IMR-90 (cell line): Measurements from ENCODE around the gene WDR81. TPM values are rescaled to one million over a fixed set of nuclear protein-coding genes. Genes with fewer than 3 reads are reported as not detected.
"Not testable (repeated sequence)": the region's sequence is repeated elsewhere in the genome, so short reads cannot be mapped to it uniquely, and the experiment has no call there.

Experiments used
- ATAC-seq: fragments of 200-7000 bp; cut with Tn5 transposase; 2 replicates; pipeline ENCODE4 v1.9.1; 2020; ENCODE audit warnings: low read depth, mild to moderate bottlenecking, moderate library complexity
- BruUV-seq: library from RNA; stranded (reverse); fragments of 400-500 nt; replicated peaks from 2 replicates; lab custom pipeline; 2021; lab: Mats Ljungman, UMichigan
- CTCF ChIA-PET: fragments of 300-600 bp; formaldehyde crosslinking; extraction: SDS; loops from one replicate; lab custom pipeline; 2021; ENCODE audit warnings: antibody characterized with exemption; lab: Yijun Ruan, JAX
- POLR2A ChIA-PET: fragments of 300-600 bp; sonication (Branson Sonifier 250); formaldehyde crosslinking; loops from one replicate; lab custom pipeline; 2022; ENCODE audit warnings: antibody characterized with exemption; ENCODE audit not compliant: unreplicated experiment; lab: Charles Lee
- DNase-seq: peaks from one replicate; pipeline ENCODE4 v3.0.0; 2013
- H2AFZ ChIP-seq: replicated peaks from 2 replicates; pipeline ENCODE3; 2013; ENCODE audit warnings: low read length, mild to moderate bottlenecking; ENCODE audit not compliant: poor library complexity
- H2AK5ac ChIP-seq: 2 replicates; pipeline ENCODE4 v1.6.1; 2013; ENCODE audit warnings: low read depth, low read length, inconsistent platforms
- H2AK9ac ChIP-seq: replicated peaks from 2 replicates; pipeline ENCODE3; 2013; ENCODE audit warnings: mild to moderate bottlenecking, low read depth, low read length, moderate library complexity; ENCODE audit not compliant: poor library complexity
- H2BK120ac ChIP-seq: 2 replicates; pipeline ENCODE4 v1.6.1; 2013; ENCODE audit warnings: low read depth, low read length, inconsistent platforms
- H2BK15ac ChIP-seq: 3 replicates; pipeline ENCODE4 v1.6.1; 2013; ENCODE audit warnings: low read depth, low read length, inconsistent platforms
- H2BK20ac ChIP-seq: 2 replicates; pipeline ENCODE4 v1.6.1; 2013; ENCODE audit warnings: low read depth, mild to moderate bottlenecking, inconsistent platforms, low read length, moderate library complexity
- H2BK5ac ChIP-seq: 2 replicates; pipeline ENCODE4 v1.6.1; 2013; ENCODE audit warnings: mild to moderate bottlenecking, low read depth, low read length, inconsistent platforms; ENCODE audit not compliant: poor library complexity, severe bottlenecking
- H3K14ac ChIP-seq: replicated peaks from 2 replicates; pipeline ENCODE4 v1.6.1; 2013; ENCODE audit warnings: low read depth, low read length, inconsistent platforms
- H3K18ac ChIP-seq: 2 replicates; pipeline ENCODE4 v1.6.1; 2013; ENCODE audit warnings: low read depth, low read length, control low read depth
- H3K23ac ChIP-seq: 2 replicates; pipeline ENCODE4 v1.6.1; 2013; ENCODE audit warnings: low read depth, low read length, inconsistent platforms
- H3K27ac ChIP-seq: 2 replicates; pipeline ENCODE4 v1.5.1; 2013; ENCODE audit warnings: mild to moderate bottlenecking, control low read depth, low read length; ENCODE audit not compliant: insufficient read depth
- H3K27me3 ChIP-seq: 2 replicates; pipeline ENCODE4 v1.6.1; 2013; ENCODE audit warnings: low read length; ENCODE audit not compliant: control insufficient read depth, insufficient read depth
- H3K36me3 ChIP-seq: 2 replicates; pipeline ENCODE4 v1.6.1; 2013; ENCODE audit warnings: low read length, mixed read lengths; ENCODE audit not compliant: control insufficient read depth, insufficient read depth
- H3K4ac ChIP-seq: 2 replicates; pipeline ENCODE4 v1.6.1; 2013; ENCODE audit warnings: low read depth, low read length, inconsistent platforms
- H3K4me1 ChIP-seq: 2 replicates; pipeline ENCODE4 v1.6.1; 2013; ENCODE audit warnings: low read length, mixed read lengths; ENCODE audit not compliant: control insufficient read depth, insufficient read depth
- H3K4me2 ChIP-seq: 2 replicates; pipeline ENCODE4 v1.6.1; 2013; ENCODE audit warnings: low read depth, mild to moderate bottlenecking, control low read depth, low read length, moderate library complexity
- H3K4me3 ChIP-seq: 2 replicates; pipeline ENCODE4 v1.5.1; 2013; ENCODE audit warnings: low read depth, mild to moderate bottlenecking, control low read depth, low read length, moderate library complexity; ENCODE audit not compliant: insufficient read depth
- H3K56ac ChIP-seq: 2 replicates; pipeline ENCODE4 v1.6.1; 2013; ENCODE audit warnings: low read length, inconsistent platforms; ENCODE audit not compliant: insufficient read depth; ENCODE audit errors: extremely low read depth
- H3K79me1 ChIP-seq, 2 experiments: 2 replicates each; pipeline ENCODE4 v1.6.1; 2013; ENCODE audit warnings: low read length in 2 of 2, inconsistent platforms in 1 of 2, low read depth in 1 of 2
- H3K9ac ChIP-seq: 2 replicates; pipeline ENCODE4 v1.6.1; 2013; ENCODE audit warnings: low read depth, low read length, control low read depth
- H3K9me1 ChIP-seq: 2 replicates; pipeline ENCODE4 v1.6.1; 2013; ENCODE audit warnings: low read length, inconsistent platforms; ENCODE audit not compliant: insufficient read depth
- H3K9me3 ChIP-seq: 2 replicates; pipeline ENCODE4 v1.6.1; 2013; ENCODE audit warnings: low read length; ENCODE audit not compliant: control insufficient read depth, insufficient read depth
- H4K20me1 ChIP-seq: 2 replicates; pipeline ENCODE4 v1.6.1; 2013; ENCODE audit warnings: low read length, inconsistent platforms; ENCODE audit not compliant: insufficient read depth
- H4K5ac ChIP-seq: 2 replicates; pipeline ENCODE4 v1.6.1; 2013; ENCODE audit warnings: mild to moderate bottlenecking, low read depth, low read length, control low read depth
- H4K8ac ChIP-seq, 2 experiments: 2 replicates each; pipeline ENCODE4 v1.6.1; 2013; ENCODE audit warnings: low read depth in 2 of 2, low read length in 2 of 2, control low read depth in 1 of 2, inconsistent platforms in 1 of 2
- H4K91ac ChIP-seq: 2 replicates; pipeline ENCODE4 v1.6.1; 2013; ENCODE audit warnings: low read depth, low read length, inconsistent platforms; ENCODE audit not compliant: insufficient read depth
- WGBS, 2 experiments: methylation state at CpG; one replicate each; pipeline versions ENCODE4 v1.1.5 to v1.1.7; 2013; ENCODE audit warnings: missing lambda C conversion rate in 2 of 2; ENCODE audit not compliant: insufficient read length in 1 of 2; ENCODE audit errors: extremely low coverage in 2 of 2; 5-methylcytosine and 5-hydroxymethylcytosine counted together
- dilution Hi-C: fragments of 300-500 bp; cut with HindIII; formaldehyde crosslinking; loops from one replicate; pipeline ENCODE4 v1.14.3; 2018; ENCODE audit warnings: low sequenced_read_pairs; ENCODE audit not compliant: unreplicated experiment
- in situ Hi-C: fragments of 300-500 bp; cut with MboI; formaldehyde crosslinking; loops from 3 replicates; pipeline ENCODE4 v1.14.3; 2019; ENCODE audit warnings: low sequenced_read_pairs, inconsistent platforms, mixed read lengths
- intact Hi-C: fragments of 100-400 bp; cut with micrococcal nuclease; formaldehyde crosslinking; loops from 2 replicates; pipeline ENCODE4 v1.10.0; 2022
- polyA plus RNA-seq, 3 experiments: library from polyadenylated mRNA; depleted of rRNA; stranded (reverse); fragments of >200 nt; gene quantifications; 2 replicates each; pipeline ENCODE4 v1.2.3, GENCODE V29; 2012; ENCODE audit warnings: low replicate concordance in 1 of 3
- total RNA-seq: library from RNA; depleted of rRNA; stranded (reverse); fragments of >200 nt; gene quantifications from 2 replicates; pipeline ENCODE4 v1.2.3, GENCODE V29; 2012

Gene WDR81
- total and polyA plus RNA-seq, 2 of the 4 experiments (the other 2 are of a cell fraction), result 3.0 to 8.4 TPM

DNA sequence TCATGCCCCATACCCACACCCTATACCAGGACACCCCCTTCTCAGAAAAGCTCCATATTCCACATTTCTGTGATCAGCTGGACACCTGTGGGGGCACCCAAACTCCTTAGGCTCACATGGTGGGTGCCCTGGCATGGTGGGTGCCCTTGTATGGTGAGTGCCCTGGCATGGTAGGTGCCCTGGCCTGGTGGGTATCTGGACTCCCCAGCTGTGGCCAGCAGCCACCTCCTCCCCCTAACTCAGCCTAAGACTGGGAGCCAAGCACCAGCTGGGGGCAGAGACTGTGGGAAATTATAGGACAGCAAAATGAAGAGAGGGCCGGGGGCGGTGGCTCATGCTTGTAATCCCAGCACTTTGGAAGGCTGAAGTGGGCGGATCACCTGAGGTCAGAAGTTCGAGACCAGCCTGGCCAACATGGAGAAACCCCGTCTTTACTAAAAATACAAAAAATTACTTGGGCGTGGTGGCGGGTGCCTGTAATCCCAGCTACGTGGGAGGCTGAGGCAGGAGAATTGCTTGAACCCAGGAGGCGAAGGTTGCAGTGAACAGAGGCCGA, 15.6 kb upstream of the WDR81 start:
- H2AFZ ChIP-seq, dilution Hi-C loops, H2BK120ac ChIP-seq, H3K27me3 ChIP-seq, BruUV-seq, H3K14ac ChIP-seq, H2BK20ac ChIP-seq, H2BK15ac ChIP-seq, H3K9me3 ChIP-seq, intact Hi-C loops, H3K18ac ChIP-seq, H3K27ac ChIP-seq, H3K4ac ChIP-seq, H3K9ac ChIP-seq, H3K4me3 ChIP-seq, H4K5ac ChIP-seq, H4K8ac ChIP-seq, DNase-seq, H2BK5ac ChIP-seq, H2AK9ac ChIP-seq, H4K91ac ChIP-seq, H3K23ac ChIP-seq, ATAC-seq, H2AK5ac ChIP-seq, H3K56ac ChIP-seq, H3K4me2 ChIP-seq: not testable (repeated sequence)
- Histone ChIP-seq H3K4me1 (peaks cover 26% of the 10 kb centered on the region), H3K79me1 (peaks cover 0 to 43% of the 10 kb centered on the region in 2 experiments; a peak in 2 of 4 replicates), H4K20me1 (peaks cover 46% of the 10 kb centered on the region), H3K36me3 (peaks cover 35% of the 10 kb centered on the region), H3K9me1 (peaks cover 12% of the 10 kb centered on the region)
- in situ Hi-C loops, result loop anchor here (25.0 kb wide), 1 partner anchor 328 kb away; the partner anchor contains the start of genes DPH1, OVCA2 and RTN4RL1
- POLR2A ChIA-PET, result interaction anchor here (0.7 kb wide), 1 partner anchor 25 kb away, joined by 20 read pairs; no protein-coding TSS in a partner anchor
- 97% methylated on average over 6 of the region's 10 CpGs; no CpG with 5 or more reads in 1 of the 2 experiments for WGBS, 2 experiments
- CTCF ChIA-PET, result interaction anchor here (0.7 kb wide), 1 partner anchor 343 kb away, joined by 8 read pairs; no protein-coding TSS in a partner anchor
